ENCODE data around the gene KIFAP3.
A peak's percentile ranks its signal among the peaks of the same experiment; 100 is the strongest.

KIFAP3 gene

DNA sequence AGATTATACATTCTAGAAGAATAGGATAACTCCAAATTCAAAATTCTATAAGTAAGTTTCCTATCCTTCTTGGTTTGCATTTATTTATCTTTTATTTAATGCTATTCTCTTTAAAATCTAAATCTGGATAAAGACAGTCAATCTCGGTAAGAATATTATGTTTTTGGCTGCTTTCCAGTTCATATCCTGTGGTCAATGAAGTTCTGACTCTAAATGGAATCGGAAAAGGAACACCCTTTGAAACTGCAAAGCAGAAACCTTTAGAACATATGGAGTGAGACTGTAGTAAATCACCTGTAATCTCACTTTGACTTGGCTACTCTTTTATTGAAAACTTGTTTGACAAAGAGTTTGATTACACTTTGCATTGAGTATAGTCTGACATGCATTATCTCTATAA is 85.2 kb downstream of the KIFAP3 start:
- no peak for DNase-seq (ENCODE audit: low read depth, low spot score)

DNA sequence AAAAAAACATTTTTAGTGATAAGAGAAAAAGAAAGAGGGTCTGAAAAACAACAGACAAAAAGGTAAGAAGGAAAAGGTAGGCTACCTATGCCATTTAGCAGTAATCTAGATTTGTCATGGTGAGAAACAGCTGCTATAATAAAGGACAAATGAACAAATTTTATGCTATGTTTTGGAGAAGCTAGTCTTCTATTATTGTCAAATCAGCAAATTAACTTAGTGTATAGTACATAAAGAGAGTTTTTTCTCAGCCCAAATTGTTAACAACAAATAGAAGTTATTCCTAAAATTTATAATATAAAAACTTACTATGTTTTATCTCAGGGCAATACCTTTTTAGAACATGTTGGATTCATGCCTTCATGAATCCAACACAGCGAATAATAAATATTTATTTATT is 88.7 kb downstream of the KIFAP3 start:
- no peak for DNase-seq (ENCODE audit: low read depth, low spot score)

DNA sequence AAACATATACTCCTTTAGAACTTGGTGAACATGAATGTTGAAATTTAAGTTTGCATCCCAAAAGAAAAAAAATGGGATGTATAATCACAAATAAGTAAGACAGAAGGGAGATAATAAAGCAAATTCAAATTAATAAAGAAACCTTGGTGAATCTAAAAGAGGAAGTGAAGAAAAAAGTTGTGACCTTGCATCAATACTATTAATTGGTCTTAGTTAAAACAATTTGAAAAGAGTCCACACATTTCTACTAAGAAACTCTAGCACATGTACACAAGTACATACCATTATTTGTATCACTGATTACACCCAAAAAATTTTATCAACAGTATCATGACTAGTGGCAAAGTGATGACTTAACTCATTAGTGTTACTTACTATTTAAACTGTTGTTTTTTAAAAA is 100.4 kb downstream of the KIFAP3 start:
- no peak for DNase-seq (ENCODE audit: low read depth, low spot score)

DNA sequence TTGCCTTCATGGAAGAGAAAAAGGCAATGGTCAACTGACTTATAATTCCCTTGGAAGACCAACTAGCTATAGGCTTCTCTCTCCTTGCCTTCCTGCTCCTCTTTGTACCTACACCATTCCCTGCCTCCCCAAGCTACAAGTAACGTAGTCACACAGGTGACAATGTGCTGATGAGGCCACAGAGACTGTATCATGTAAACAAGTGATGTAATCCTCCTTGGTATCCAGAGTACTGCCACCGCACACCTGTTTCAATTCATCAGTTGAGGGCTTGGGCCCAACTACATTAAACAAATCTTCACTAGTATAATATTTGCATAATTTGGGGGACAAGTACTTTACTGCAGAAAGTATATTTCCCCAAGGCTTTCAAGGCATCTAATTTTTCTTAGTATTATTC is 104.4 kb downstream of the KIFAP3 start:
- no peak for DNase-seq (ENCODE audit: low read depth, low spot score)

DNA sequence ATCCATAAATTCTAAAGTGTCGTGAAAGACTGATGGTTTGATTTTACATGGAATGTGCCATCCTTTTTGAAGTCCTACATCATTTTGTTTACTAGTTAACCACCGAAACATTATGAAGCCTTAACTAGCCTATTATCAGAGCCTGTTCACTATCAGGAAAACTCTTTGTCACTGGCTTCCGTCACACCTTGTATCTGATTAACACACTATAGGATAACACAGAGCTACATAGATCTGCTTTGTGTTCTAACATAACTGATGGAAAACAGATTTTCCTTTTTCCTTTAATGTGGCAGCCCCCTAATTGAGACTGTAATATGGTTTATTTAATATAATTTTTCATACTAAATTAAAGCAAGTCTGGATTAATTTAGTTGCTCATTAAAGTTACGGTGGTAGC is 106.3 kb downstream of the KIFAP3 start:
- no peak for DNase-seq (ENCODE audit: low read depth, low spot score)

- no peak for DNase-seq (ENCODE audit: low read depth, low spot score)
Observed at GRCh38 chr1:169964206-169964605, 110.3 kb downstream of the KIFAP3 start.

- DNase-seq (ENCODE audit: low read depth, low spot score), result no peak
Observed at GRCh38 chr1:169959686-169960085, 114.8 kb downstream of the KIFAP3 start.

DNA sequence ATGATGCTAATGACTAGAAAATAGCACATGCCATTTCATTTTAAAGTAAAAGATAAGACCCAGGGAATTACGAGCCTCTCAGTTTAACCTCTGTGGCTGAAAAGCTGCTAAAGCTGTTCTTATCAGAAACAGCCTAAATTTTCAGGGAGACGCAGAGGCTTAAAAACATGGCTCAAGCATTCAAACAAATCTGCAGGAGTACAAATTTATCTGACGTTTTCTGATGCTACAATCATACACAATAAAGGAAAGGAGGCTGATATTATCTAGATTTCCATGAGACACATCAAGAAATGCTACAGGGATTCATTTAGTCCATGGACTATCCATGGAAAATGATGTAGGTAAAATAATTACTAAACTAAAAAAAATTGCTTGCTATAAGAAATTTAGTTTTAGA is 115.5 kb downstream of the KIFAP3 start:
- no peak for DNase-seq (ENCODE audit: low read depth, low spot score)

GRCh38 chr1:169957884-169958283 is 116.6 kb downstream of the KIFAP3 start:
- DNase-seq (ENCODE audit: low read depth, low spot score), result no peak

- no peak for DNase-seq (ENCODE audit: low read depth, low spot score)
Observed at GRCh38 chr1:169951108-169951507, 123.4 kb downstream of the KIFAP3 start.

DNA sequence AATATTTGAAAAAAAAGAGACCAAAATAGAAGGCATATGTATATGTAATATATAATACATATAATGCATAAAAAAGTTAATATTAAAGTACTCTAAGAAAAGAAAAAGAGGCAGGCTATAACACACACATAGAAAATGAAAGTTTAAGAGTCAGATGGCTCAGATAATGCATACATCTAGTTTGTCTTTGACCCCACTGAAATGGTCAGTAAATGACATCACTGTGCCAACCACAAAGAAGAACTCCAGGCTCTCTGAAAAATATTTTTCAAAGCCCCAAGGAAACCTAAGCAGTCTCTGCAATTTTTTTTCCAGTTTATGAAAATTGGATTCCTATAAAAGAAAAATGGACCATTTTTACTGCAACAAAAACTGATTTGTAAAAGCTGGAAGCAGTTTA is 125.4 kb downstream of the KIFAP3 start:
- peak; percentile 49 for DNase-seq (ENCODE audit: low read depth, low spot score)

DNA sequence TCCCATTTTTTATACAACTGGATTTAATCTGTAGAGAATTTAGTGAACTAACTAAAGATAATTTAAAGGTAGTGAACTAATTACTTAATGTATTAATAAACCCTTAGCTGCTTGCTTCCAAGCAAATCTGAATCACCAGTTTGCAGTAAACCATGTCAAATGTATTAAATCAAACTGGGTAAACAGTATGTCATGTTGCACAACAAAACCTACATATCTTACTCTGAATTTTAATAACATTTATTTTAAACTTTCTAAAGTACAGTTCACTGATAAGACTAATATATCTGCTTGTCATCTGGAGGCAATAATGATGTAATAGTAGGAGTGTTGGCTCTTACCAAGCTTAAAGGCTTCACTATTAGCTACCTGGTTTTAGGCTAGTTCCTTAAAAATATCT is 128.3 kb downstream of the KIFAP3 start:
- no peak for DNase-seq (ENCODE audit: low read depth, low spot score)

DNA sequence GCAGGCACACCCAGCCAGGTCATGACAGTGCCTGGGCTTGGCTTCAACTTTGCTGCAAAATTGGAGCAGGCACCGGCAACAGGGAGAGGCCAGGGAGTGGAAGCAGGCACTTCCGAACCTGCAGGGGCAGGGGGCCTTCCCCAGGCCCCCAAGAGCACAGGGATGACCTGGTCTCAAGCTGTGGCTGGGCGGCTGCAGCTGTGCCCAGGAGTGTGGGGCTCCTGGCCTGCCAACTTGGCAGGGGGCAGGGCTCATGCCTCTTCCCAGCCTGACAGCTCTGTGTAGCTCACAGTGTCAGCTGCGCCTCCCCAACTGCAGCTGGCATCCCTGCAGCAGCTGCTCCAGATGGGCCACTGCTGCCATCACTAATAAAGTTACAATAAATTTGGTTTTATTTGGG is 129.3 kb downstream of the KIFAP3 start:
- DNase-seq (ENCODE audit: low read depth, low spot score), result no peak

DNA sequence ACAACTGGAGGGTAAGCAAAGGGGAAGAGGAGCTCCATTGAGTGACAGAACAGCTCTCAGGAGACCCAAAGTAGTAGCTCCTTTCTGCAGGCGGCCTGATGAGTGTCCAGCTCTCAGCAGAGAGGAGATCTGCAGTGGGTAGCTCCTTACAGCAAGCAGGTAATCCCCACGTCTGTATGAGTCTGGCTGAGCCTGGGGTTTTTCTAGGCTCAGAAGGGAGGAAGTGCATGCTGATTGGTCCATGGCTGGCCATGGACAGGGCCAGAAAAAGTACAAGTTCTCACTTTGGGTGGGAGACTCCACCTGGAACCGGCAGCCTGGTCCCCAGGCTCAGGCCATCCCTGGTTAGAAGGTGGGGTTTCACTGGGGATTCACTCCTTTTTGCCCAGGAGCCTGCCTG is 129.9 kb downstream of the KIFAP3 start:
- DNase-seq (ENCODE audit: low read depth, low spot score), result no peak

GRCh38 chr1:169943963-169944526 is 130.4 kb downstream of the KIFAP3 start:
- no peak for DNase-seq (ENCODE audit: low read depth, low spot score)

- DNase-seq (ENCODE audit: low read depth, low spot score), result peak; percentile 77
Observed at GRCh38 chr1:169941982-169942830, 132.3 kb downstream of the KIFAP3 start.

DNA sequence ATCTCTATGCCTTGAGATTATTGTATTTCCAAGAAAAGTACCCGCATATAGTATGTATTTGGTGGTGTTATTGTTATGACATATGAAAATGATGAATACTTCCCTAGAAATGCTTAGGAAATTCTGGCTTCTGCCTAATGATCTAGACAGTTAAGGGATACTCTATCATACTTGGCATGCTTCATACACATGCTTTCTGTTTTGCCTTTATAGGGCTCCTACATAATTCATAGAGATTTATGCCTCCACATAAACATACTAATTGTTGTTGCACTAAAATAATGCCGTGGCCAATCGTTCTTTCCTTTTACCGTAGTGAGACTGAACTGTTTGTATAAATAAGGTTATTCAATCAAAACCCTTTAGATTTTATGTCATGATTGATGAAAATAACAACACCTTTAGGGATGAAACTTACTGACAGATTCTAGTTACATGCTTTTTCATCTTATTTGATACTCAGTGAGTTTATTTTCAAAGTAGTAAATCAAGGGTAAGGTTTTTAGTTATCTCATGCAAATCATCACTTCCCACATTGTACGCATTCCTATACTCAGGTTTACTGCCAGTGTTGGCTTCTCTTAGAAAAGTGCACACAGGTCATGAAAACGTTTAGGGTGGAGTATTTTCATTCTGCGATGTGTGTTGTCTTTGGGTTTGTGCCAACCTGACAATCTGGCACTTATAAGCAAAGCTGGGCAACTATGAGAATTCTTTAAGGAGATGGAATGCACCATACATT is 140.3 kb downstream of the KIFAP3 start:
- DNase-seq (ENCODE audit: low read depth, low spot score), result peak; percentile 58

GRCh38 chr1:169931795-169932231 is 142.7 kb downstream of the KIFAP3 start:
- peak; percentile 50 for DNase-seq (ENCODE audit: low read depth, low spot score)

DNA sequence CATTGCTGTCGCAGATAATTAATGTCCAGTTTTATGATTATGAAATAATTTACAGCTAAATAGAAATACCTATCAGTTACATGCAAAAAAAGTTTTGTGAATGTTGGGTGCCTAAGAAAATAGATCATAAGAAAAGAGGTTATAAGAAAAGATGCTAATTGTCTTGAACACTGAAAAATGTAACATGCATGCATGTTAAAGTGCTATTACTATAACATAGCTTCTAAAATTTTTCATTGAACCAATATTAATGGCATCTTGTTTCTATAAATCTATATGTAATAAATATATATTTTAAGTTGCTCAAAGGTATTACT is 145.3 kb downstream of the KIFAP3 start:
- no peak for DNase-seq (ENCODE audit: low read depth, low spot score)

- peak; percentile 63 for DNase-seq (ENCODE audit: low read depth, low spot score)
Observed at GRCh38 chr1:169928438-169929209, 145.9 kb downstream of the KIFAP3 start.

- DNase-seq (ENCODE audit: low read depth, low spot score), result peak; percentile 66
Observed at GRCh38 chr1:169925505-169926482, 148.7 kb downstream of the KIFAP3 start.
